A549 (cell line): ENCODE measurements around the gene PPA2. TPM values are rescaled to one million over a fixed set of nuclear protein-coding genes. Genes with fewer than 3 reads are reported as not detected.

Experiments used
- ATAC-seq, 2 experiments: fragments of 200-7000 bp in 1 of 2; fragments of >200 bp in 1 of 2; cut with Nextera tagmentation in 1 of 2; cut with Tn5 transposase in 1 of 2; 3 replicates each; pipeline versions ENCODE4 v1.8.0 to v1.9.1; 2018 to 2020; ENCODE audit warnings: mild to moderate bottlenecking in 1 of 2, moderate library complexity in 1 of 2
- CTCF ChIA-PET: fragments of 300-600 bp; sonication (Branson Sonifier 250); formaldehyde crosslinking; extraction: SDS; loops from one replicate; lab custom pipeline; 2021; ENCODE audit warnings: antibody characterized with exemption, inconsistent platforms; lab: Yijun Ruan, JAX
- POLR2A ChIA-PET: fragments of 350-600 bp; formaldehyde crosslinking; extraction: SDS; loops from one replicate; lab custom pipeline; 2021; ENCODE audit warnings: antibody characterized with exemption, inconsistent platforms; lab: Yijun Ruan, JAX
- DNase-seq, 2 experiments: peaks; one replicate each; pipeline versions ENCODE4 v3.0.0 to v3.0.0-alpha.2; 2011 to 2016; ENCODE audit warnings: low read depth in 1 of 2, low spot score in 1 of 2
- FAIRE-seq: peaks from 2 replicates; lab custom pipeline; 2011; peaks lifted over from hg19 to GRCh38; lab: Jason Lieb, UNC
- H3K27ac ChIP-seq, 2 experiments: fragments of >200 bp; sonication (Bioruptor Twin); formaldehyde crosslinking; 3 replicates each; pipeline ENCODE4 v1.5.1; 2016 to 2017
- H3K4me1 ChIP-seq: fragments of >200 bp; sonication (Bioruptor Twin); formaldehyde crosslinking; 3 replicates; pipeline ENCODE4 v1.6.1; 2016
- H3K4me2 ChIP-seq: fragments of >200 bp; sonication (Bioruptor Twin); formaldehyde crosslinking; 3 replicates; pipeline ENCODE4 v1.6.1; 2016
- H3K4me3 ChIP-seq: fragments of >200 bp; sonication (Bioruptor Twin); formaldehyde crosslinking; 3 replicates; pipeline ENCODE4 v1.5.1; 2016
- H3K9me3 ChIP-seq: fragments of >200 bp; sonication (Bioruptor Twin); formaldehyde crosslinking; 3 replicates; pipeline ENCODE4 v1.6.1; 2016
- CEBPB ChIP-seq, 2 experiments: fragments of >200 bp in 1 of 2; sonication (Bioruptor Twin) in 1 of 2; formaldehyde crosslinking in 1 of 2; IDR thresholded peaks; 2 replicates each; pipeline ENCODE4 v1.6.1; 2012 to 2016
- CHD4 ChIP-seq: fragments of 200-600 bp; sonication (generic); IDR thresholded peaks from 2 replicates; pipeline ENCODE4 v1.6.1; 2016; ENCODE audit warnings: antibody characterized with exemption, mild to moderate bottlenecking, borderline replicate concordance
- E2F6 ChIP-seq: IDR thresholded peaks from 2 replicates; pipeline ENCODE4 v1.6.1; 2012; ENCODE audit warnings: low read depth, borderline replicate concordance
- EHF ChIP-seq: fragments of 250-450 bp; sonication (Bioruptor Pico); IDR thresholded peaks from 2 replicates; pipeline ENCODE4 v1.5.0; 2020; ENCODE audit warnings: mild to moderate bottlenecking
- EHMT2 ChIP-seq: fragments of 200-600 bp; sonication (generic); IDR thresholded peaks from 2 replicates; pipeline ENCODE4 v1.6.1; 2016; ENCODE audit warnings: antibody characterized with exemption, low read depth, mild to moderate bottlenecking, moderate library complexity
- ELK1 ChIP-seq: fragments of 150-350 bp; IDR thresholded peaks from 2 replicates; pipeline ENCODE4 v1.6.1; 2014; ENCODE audit warnings: low read depth, mild to moderate bottlenecking, low read length
- ESRRA ChIP-seq: fragments of 150-350 bp; IDR thresholded peaks from 2 replicates; pipeline ENCODE4 v1.6.1; 2014; ENCODE audit warnings: mild to moderate bottlenecking, low read length, borderline replicate concordance
- GATA3 ChIP-seq: IDR thresholded peaks from 2 replicates; pipeline ENCODE4 v1.6.1; 2012; ENCODE audit warnings: borderline replicate concordance
- HES2 ChIP-seq: fragments of >200 bp; sonication (Bioruptor Twin); formaldehyde crosslinking; IDR thresholded peaks from 2 replicates; pipeline ENCODE4 v1.6.1; 2016
- HEYL ChIP-seq: fragments of 250-450 bp; sonication (Bioruptor Pico); IDR thresholded peaks from 2 replicates; pipeline ENCODE4 v1.8.0; 2021; ENCODE audit warnings: mild to moderate bottlenecking, moderate library complexity
- HOXA7 ChIP-seq: fragments of 250-450 bp; sonication (Bioruptor Pico); IDR thresholded peaks from 2 replicates; pipeline ENCODE4 v1.5.0; 2020; ENCODE audit warnings: mild to moderate bottlenecking, moderate library complexity
- HOXB5 ChIP-seq: fragments of 250-450 bp; sonication (Bioruptor Pico); IDR thresholded peaks from 2 replicates; pipeline ENCODE4 v1.5.0; 2020; ENCODE audit warnings: mild to moderate bottlenecking, moderate library complexity
- JUNB ChIP-seq: fragments of >200 bp; sonication (Bioruptor Twin); formaldehyde crosslinking; IDR thresholded peaks from 2 replicates; pipeline ENCODE4 v1.6.1; 2016
- MAX ChIP-seq: IDR thresholded peaks from 2 replicates; pipeline ENCODE4 v1.6.1; 2012
- NPAS2 ChIP-seq: fragments of 250-450 bp; sonication (Bioruptor Pico); IDR thresholded peaks from 2 replicates; pipeline ENCODE4 v1.8.0; 2022; ENCODE audit warnings: mild to moderate bottlenecking, moderate library complexity, borderline replicate concordance
- NR3C1 ChIP-seq: fragments of >200 bp; sonication (Bioruptor Twin); formaldehyde crosslinking; IDR thresholded peaks from 3 replicates; pipeline ENCODE4 v1.6.1; 2017
- POLR2AphosphoS2 ChIP-seq: conservative IDR thresholded peaks from 2 replicates; pipeline ENCODE4 v1.6.1; 2012; ENCODE audit warnings: low read length, improper control_type of control experiment, inconsistent platforms
- RCOR1 ChIP-seq: fragments of 150-350 bp; IDR thresholded peaks from 2 replicates; pipeline ENCODE4 v1.6.1; 2014; ENCODE audit warnings: antibody characterized with exemption, low read length, low read depth
- RFX5 ChIP-seq: fragments of 450-650 bp; IDR thresholded peaks from 2 replicates; pipeline ENCODE4 v1.7.1; 2014; ENCODE audit warnings: antibody characterized with exemption, mild to moderate bottlenecking, moderate library complexity
- RNF2 ChIP-seq: fragments of 200-600 bp; sonication (generic); IDR thresholded peaks from 2 replicates; pipeline ENCODE4 v1.6.1; 2016; ENCODE audit warnings: low read depth, mild to moderate bottlenecking, antibody characterized with exemption, moderate library complexity, borderline replicate concordance
- SREBF2 ChIP-seq: fragments of 450-650 bp; IDR thresholded peaks from 2 replicates; pipeline ENCODE4 v1.6.1; 2014; ENCODE audit warnings: mild to moderate bottlenecking, moderate library complexity
- TFCP2L1 ChIP-seq: fragments of 250-450 bp; sonication (Bioruptor Pico); IDR thresholded peaks from 2 replicates; pipeline ENCODE4 v1.5.0; 2021; ENCODE audit warnings: mild to moderate bottlenecking
- TP53 ChIP-seq: fragments of 250-450 bp; sonication (Bioruptor Pico); IDR thresholded peaks from 2 replicates; pipeline ENCODE4 v1.5.0; 2021; ENCODE audit warnings: mild to moderate bottlenecking, moderate library complexity
- USF2 ChIP-seq: fragments of 450-650 bp; IDR thresholded peaks from 2 replicates; pipeline ENCODE4 v1.6.1; 2014; ENCODE audit warnings: antibody characterized with exemption
- ZFP36 ChIP-seq: fragments of 450-650 bp; IDR thresholded peaks from 2 replicates; pipeline ENCODE4 v1.6.1; 2014; ENCODE audit warnings: borderline replicate concordance; ENCODE audit not compliant: partially characterized antibody
- ZSCAN20 ChIP-seq: fragments of 250-450 bp; sonication (Bioruptor Pico); IDR thresholded peaks from 2 replicates; pipeline ENCODE4 v1.8.0; 2022; ENCODE audit warnings: mild to moderate bottlenecking, moderate library complexity
- WGBS: methylation state at CpG from one replicate; pipeline ENCODE4 v1.1.6; 2017; ENCODE audit errors: missing lambda C conversion rate; 5-methylcytosine and 5-hydroxymethylcytosine counted together
- polyA plus RNA-seq, 4 experiments: library from polyadenylated mRNA; depleted of rRNA in 3 of 4; stranded (reverse); fragments of >200 nt; fragmentation: RNase III in 1 of 4; extraction: RNeasy Plus Mini Kit Qiagen cat#74134 plus additional on column Dnase treatment in 1 of 4; gene quantifications; 2 replicates in 3 of 4; 3 replicates in 1 of 4; pipeline ENCODE4 v1.2.3, GENCODE V29; 2011 to 2017

The PPA2 gene
- polyA plus RNA-seq, 2 of the 4 experiments (the other 2 are of a cell fraction) = 89.1 to 140 TPM

GRCh38 chr4:105350859-105351490, 122.9 kb downstream of the PPA2 start (continued):
- TF ChIP-seq ELK1 = no peak

- H3K4me1 ChIP-seq = no peaks in the 10 kb centered on the region; the same call in 2 of the 3 replicates
- 91% methylated on average over 1 of the region's 1 CpG for WGBS
- no peak for FAIRE-seq
- no peak overlapping the region for H3K4me2 ChIP-seq
- CTCF ChIA-PET = no interaction called here
- no peaks in the 10 kb centered on the region for H3K9me3 ChIP-seq
- POLR2A ChIA-PET = no interaction called here
- no peak for ATAC-seq
- no peak overlapping the region for H3K27ac ChIP-seq
- DNase-seq = no peak
- H3K4me3 ChIP-seq = no peak overlapping the region
- TF ChIP-seq CHD4 = no peak
- no peak for TF ChIP-seq EHMT2
- TF ChIP-seq CEBPB (IDR thresholded peaks at IDR 0.05) = no peak
- no peak for TF ChIP-seq JUNB
- TF ChIP-seq POLR2AphosphoS2 = no peak
- TF ChIP-seq ELK1 = no peak
- no peak for TF ChIP-seq HES2
- TF ChIP-seq SREBF2 = no peak
- no peak for TF ChIP-seq RNF2
- no peak for TF ChIP-seq EHF
Observed at GRCh38 chr4:105348719-105349118, 125.1 kb downstream of the PPA2 start.

- DNase-seq (no peak), ATAC-seq (no peak), FAIRE-seq (no peak)
- WGBS = 46% methylated on average over 2 of the region's 2 CpGs
- CTCF ChIA-PET = no interaction called here
- POLR2A ChIA-PET = no interaction called here
- Histone ChIP-seq H3K4me3 (no peak overlapping the region), H3K4me1 (no peaks in the 10 kb centered on the region), H3K9me3 (no peaks in the 10 kb centered on the region), H3K27ac (no peak overlapping the region), H3K4me2 (no peak overlapping the region)
- TF ChIP-seq E2F6 = no peak
- no peak for TF ChIP-seq ZFP36
- TF ChIP-seq HOXB5 = no peak
- TF ChIP-seq HEYL (CRISPR knock-in tag) = no peak
- no peak for TF ChIP-seq USF2
Observed at GRCh38 chr4:105346869-105347268, 127.0 kb downstream of the PPA2 start.

GRCh38 chr4:105345838-105346237, 128.0 kb downstream of the PPA2 start:
- FAIRE-seq = no peak
- Histone ChIP-seq H3K4me2 (no peak overlapping the region), H3K4me3 (no peak overlapping the region), H3K27ac (no peak overlapping the region)
- POLR2A ChIA-PET = no interaction called here
- TF ChIP-seq ZFP36 (no peak), HOXA7 (CRISPR knock-in tag) (no peak), GATA3 (no peak), CHD4 (no peak), RFX5 (no peak), NR3C1 (no peak), TP53 (CRISPR knock-in tag) (no peak), POLR2AphosphoS2 (no peak), NPAS2 (no peak), RCOR1 (no peak), MAX (no peak), ESRRA (no peak), TFCP2L1 (no peak), ZSCAN20 (CRISPR knock-in tag) (no peak)
- TF ChIP-seq, all 56 proteins: peak for 0
- H3K4me1 ChIP-seq = no peaks in the 10 kb centered on the region
- ATAC-seq = no peak
- 73% methylated on average over 2 of the region's 2 CpGs for WGBS
- no peaks in the 10 kb centered on the region for H3K9me3 ChIP-seq
- CTCF ChIA-PET = no interaction called here
- DNase-seq = no peak
